GM12864 (cell line): Measurements from ENCODE around the gene ABHD6.

Source experiments
- DNase-seq: peaks from one replicate; pipeline ENCODE4 v3.0.0-alpha.2; 2011; ENCODE audit warnings: low read depth
- H3K4me3 ChIP-seq: 2 replicates; pipeline ENCODE4 v1.5.1; 2011; ENCODE audit warnings: mild to moderate bottlenecking, low read depth, low read length, control low read depth
- TF ChIP-seq, protein P1 (sequence below): IDR thresholded peaks from 2 replicates; pipeline ENCODE4 v1.5.1; 2011; ENCODE audit warnings: low read depth, mild to moderate bottlenecking, moderate library complexity, low read length, control low read depth, inconsistent platforms; ENCODE audit errors: missing control alignments

Gene ABHD6

DNA sequence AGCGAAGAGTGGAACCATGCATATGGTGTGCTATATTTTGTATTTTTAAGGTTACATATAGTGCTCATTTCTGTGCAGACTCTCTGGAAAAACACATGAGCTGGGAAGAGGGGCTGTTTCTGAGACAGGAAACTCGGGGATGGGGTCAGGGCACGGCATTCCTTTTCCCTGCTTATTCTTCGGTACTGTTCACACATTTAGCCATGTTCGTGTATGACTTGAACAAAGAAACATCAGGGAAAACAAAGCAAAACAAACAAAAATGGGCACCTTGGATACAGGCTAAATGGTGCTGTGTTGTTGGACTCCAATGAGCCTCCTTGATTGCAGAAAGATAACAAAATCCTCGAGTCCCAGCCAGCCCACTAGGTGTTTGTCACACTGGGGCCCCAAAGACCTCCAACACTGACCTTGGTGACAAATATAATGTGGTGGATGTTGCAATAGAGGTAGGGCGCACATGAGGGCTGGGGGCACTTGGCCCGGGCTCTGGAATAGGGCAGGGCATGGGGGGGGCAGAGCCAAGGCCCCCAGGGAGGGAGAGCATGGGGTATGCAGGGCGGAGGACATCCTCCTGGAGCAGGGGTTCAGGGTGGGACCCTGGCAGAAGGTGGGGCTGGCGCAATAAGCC, 46.1 kb upstream of the ABHD6 start:
- H3K4me3 ChIP-seq, result no peak overlapping the region
- DNase-seq, result no peak
- TF ChIP-seq, protein P1, sequence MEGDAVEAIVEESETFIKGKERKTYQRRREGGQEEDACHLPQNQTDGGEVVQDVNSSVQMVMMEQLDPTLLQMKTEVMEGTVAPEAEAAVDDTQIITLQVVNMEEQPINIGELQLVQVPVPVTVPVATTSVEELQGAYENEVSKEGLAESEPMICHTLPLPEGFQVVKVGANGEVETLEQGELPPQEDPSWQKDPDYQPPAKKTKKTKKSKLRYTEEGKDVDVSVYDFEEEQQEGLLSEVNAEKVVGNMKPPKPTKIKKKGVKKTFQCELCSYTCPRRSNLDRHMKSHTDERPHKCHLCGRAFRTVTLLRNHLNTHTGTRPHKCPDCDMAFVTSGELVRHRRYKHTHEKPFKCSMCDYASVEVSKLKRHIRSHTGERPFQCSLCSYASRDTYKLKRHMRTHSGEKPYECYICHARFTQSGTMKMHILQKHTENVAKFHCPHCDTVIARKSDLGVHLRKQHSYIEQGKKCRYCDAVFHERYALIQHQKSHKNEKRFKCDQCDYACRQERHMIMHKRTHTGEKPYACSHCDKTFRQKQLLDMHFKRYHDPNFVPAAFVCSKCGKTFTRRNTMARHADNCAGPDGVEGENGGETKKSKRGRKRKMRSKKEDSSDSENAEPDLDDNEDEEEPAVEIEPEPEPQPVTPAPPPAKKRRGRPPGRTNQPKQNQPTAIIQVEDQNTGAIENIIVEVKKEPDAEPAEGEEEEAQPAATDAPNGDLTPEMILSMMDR, result no peak

DNA sequence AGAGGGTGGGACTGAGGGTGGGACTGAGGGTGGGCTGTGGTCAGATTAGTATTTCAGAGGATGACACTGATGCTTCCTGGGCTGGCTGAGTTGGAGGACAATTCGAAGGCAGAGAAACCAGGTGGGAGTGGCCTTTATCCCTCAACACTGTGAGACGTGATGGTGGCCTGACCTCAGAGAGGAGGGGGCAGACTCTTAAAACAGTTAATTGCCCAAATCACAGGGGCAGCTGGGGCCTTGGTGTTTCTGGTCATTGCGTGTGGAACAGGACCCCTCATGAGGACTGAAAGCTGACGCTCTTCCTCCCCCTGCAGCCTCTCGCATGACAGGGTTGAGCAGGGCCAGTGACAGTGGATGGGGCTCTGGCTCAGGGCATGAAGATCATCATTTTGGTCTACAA, 45.5 kb upstream of the ABHD6 start:
- TF ChIP-seq, protein P1, result no peak
- DNase-seq, result no peak
- H3K4me3 ChIP-seq, result no peak overlapping the region

DNA sequence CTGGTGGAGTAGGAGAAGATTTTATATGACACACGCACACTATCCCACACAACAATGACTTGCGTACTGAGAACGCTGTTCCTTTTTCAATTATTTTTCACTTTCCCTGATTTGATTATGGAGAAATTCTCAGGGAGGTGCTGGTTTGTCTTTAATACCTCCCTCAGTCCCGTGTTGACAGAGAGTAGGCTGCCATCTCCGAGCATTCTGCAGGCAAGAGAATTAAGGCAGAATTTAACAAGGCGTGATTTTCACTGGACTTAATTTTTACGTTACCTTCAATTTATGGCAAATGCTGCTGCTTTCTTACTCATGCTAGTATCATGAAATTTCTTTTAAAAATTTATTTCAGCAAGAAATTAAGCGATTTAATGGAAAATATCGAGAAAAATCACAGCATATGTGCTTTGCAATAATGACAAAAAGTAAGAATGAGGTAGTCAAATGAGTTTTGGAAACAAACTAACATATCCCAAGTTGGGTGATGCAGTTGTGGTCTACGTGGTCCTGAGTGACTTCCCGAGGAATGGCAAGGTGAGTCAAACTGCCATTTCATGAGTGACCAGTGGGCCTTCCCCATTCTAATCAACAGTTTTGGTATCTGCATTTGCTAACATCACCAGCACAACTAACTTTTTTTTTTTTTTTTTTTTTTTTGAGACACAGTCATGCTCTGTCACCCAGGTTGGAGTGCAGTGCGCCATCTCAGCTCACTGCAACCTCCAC, 43.7 kb upstream of the ABHD6 start:
- no peak overlapping the region for H3K4me3 ChIP-seq
- TF ChIP-seq, protein P1, result no peak

DNA sequence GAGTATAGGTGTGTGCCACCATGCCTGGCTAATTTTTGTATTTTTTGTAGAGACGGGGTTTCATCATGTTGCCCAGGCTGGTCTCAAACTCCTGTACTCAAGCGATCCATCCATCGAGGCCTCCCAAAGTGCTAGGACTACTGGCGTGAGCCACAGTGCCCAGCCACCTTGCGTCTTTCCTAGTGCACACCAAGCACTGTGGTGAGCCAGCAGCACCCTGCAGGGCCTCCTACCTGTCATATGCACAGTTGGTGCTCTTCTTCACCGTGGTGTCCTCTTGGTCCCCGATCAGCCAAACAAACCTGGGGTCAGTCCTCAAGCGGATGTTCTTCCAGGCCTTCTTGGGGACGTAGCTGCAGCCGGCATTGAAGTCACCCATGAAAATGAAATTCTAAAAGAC, 40.0 kb upstream of the ABHD6 start:
- TF ChIP-seq, protein P1, result no peak
- DNase-seq, result no peak
- no peak overlapping the region for H3K4me3 ChIP-seq

More for the DNA sequence above, 43.7 kb upstream of the ABHD6 start:
- no peak for DNase-seq

DNA sequence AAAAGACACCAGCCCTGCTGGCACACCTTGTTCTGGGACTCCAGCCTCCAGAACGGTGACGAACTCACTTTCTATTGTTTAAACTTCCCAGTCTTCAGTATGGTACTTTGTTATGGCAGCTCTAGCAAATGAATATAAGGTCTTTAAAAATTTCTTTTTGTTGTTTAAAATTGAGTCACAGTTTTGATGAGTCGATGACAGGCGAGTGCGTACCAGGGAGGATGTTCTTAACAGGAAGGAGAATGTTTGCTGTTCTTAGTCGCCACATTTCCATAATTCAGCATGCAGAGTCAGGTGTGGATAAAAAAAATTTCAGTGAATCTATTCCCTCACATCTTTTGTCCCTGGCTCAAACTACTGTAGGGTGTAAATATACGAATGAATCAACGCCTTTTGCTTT, 39.2 kb upstream of the ABHD6 start:
- H3K4me3 ChIP-seq, result no peak overlapping the region
- TF ChIP-seq, protein P1, result no peak
- no peak for DNase-seq

DNA sequence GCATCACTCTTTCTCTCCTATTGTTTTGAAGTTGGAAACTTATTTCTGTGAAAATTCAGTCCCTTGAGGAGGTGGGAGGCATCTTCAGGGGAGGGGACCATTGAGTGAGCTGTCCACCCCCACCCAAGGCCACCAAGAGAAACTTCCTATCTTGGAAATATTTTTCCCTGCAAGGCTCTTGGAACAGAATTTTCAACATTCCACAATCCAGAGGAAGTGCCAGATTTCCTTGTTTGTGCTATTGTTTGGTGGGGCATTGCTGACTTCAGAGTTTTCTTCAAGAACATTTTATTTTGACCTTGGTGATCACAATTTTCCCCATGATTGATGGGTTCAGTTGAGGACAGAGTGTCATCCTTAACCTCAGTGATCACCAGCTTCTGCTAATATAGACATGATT, 38.8 kb upstream of the ABHD6 start:
- no peak overlapping the region for H3K4me3 ChIP-seq
- DNase-seq, result no peak
- TF ChIP-seq, protein P1, result no peak
